ENCODE results near the gene WIPF1.

DNA sequence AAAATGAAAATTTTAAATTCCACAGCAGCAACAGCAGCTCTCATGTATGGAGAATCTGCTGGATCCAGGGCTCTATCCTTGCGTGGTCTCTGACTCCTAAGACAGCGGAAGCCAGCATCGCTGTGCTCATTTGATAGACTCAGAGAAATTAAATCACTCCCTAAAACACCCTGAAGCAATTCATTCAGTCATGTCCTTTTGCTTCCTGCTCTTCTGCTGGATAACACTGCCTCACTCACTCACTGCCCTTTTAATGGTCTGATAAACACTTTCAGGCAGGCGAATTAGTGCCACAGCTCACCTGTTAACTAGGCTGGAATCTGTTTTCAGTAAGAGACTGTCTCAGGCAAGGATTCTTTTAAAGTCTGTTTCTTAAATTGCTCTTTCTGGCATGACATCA, 10.0 kb downstream of the WIPF1 start:
- TF ChIP-seq POLR2AphosphoS5 (IDR thresholded peaks at IDR 0.05; ENCODE audit: low read depth, low read length) (no peak), TAF1 (IDR thresholded peaks at IDR 0.05; ENCODE audit: borderline replicate concordance, insufficient read depth, low read length) (no peak), SIN3A (IDR thresholded peaks at IDR 0.05; ENCODE audit: borderline replicate concordance, insufficient read depth, low read length) (no peak), FOXP2 (optimal IDR thresholded peaks at IDR 0.05; ENCODE audit: borderline replicate concordance, extremely low read depth, extremely low read length, insufficient read depth) (no peak)
- TF ChIP-seq, protein P1, sequence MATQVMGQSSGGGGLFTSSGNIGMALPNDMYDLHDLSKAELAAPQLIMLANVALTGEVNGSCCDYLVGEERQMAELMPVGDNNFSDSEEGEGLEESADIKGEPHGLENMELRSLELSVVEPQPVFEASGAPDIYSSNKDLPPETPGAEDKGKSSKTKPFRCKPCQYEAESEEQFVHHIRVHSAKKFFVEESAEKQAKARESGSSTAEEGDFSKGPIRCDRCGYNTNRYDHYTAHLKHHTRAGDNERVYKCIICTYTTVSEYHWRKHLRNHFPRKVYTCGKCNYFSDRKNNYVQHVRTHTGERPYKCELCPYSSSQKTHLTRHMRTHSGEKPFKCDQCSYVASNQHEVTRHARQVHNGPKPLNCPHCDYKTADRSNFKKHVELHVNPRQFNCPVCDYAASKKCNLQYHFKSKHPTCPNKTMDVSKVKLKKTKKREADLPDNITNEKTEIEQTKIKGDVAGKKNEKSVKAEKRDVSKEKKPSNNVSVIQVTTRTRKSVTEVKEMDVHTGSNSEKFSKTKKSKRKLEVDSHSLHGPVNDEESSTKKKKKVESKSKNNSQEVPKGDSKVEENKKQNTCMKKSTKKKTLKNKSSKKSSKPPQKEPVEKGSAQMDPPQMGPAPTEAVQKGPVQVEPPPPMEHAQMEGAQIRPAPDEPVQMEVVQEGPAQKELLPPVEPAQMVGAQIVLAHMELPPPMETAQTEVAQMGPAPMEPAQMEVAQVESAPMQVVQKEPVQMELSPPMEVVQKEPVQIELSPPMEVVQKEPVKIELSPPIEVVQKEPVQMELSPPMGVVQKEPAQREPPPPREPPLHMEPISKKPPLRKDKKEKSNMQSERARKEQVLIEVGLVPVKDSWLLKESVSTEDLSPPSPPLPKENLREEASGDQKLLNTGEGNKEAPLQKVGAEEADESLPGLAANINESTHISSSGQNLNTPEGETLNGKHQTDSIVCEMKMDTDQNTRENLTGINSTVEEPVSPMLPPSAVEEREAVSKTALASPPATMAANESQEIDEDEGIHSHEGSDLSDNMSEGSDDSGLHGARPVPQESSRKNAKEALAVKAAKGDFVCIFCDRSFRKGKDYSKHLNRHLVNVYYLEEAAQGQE (IDR thresholded peaks at IDR 0.05; ENCODE audit: insufficient read depth in 1 of 2, low read depth in 2 of 2, low read length in 2 of 2): no peak

Data from PFSK-1 (cell line).